ENCODE results near the gene IFT57. TPM values are rescaled to one million over a fixed set of nuclear protein-coding genes. Genes with fewer than 3 reads are reported as not detected.

Gene IFT57
- total RNA-seq, 2 experiments from 2014 or later: 44.2 to 47.7 TPM

DNA sequence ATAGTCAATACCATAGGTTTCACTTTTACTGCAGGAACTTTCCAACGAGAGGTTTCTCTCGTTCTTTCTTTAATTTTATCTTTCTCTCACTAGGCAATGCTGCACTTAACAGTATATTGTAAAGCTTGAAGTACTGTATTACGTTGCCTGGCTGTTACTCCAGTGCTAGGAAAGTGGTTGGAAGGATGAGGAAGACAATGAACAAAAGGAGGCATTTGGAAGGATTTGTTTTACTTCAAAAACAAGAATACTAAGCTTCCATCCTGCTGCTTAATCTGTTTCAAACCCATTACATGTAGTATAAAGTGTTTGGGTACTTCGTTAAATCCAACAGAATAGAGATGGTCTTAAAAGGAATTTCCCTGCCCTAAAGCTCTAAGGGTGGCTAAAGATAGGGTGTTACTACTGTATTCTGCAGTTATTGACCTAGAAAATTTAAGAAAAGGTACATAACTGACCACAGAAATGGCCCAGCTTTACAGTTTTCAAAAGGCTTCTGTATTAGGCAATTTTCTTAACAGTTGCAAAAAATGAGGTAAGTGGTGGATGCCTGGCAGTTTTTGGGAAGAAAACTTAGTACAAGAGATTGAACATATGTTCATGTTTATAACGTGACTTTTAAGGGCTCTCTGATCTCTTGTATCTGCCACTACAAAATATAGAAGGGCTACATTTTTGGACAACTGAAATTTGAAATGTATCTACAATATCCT, 785 bp upstream of the IFT57 start:
- ChIA-PET POLR2A (interaction anchor here (1.1 to 1.6 kb wide), 3 partner anchors 73 to 133 kb away, joined by 3 to 8 read pairs (median 7); partner anchors contain the start of gene HHLA2), CTCF (interaction anchor here (0.6 to 1.1 kb wide), 2 partner anchors 29 to 532 kb away, joined by 3 read pairs; no protein-coding TSS in a partner anchor)

DNA sequence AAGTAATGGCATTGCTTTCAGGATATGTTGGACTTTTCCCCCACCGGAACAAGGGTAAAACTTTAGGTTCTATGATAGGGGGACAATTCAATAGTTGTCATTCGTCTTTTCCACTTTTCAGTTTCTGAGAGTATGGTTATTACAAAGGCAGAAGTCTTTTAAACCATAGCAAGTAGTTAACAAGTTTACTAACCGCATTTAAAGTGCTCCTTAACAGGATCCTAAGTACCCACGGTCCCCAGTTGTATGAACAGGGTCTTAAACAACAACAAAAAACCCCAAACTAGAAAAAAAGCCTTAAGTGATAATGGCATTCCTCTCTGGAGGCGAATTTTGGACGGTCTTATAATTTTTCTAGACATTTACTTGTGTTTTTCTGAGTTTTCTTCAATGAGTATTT, 831 bp downstream of the IFT57 start:
- ChIA-PET CTCF (interaction anchor here (0.8 kb wide), 1 partner anchor 166 kb away, joined by 3 read pairs; no protein-coding TSS in a partner anchor), POLR2A (interaction anchor here (1.5 to 1.6 kb wide), 2 partner anchors 75 to 95 kb away, joined by 3 to 7 read pairs; partner anchors contain the start of gene HHLA2)

DNA sequence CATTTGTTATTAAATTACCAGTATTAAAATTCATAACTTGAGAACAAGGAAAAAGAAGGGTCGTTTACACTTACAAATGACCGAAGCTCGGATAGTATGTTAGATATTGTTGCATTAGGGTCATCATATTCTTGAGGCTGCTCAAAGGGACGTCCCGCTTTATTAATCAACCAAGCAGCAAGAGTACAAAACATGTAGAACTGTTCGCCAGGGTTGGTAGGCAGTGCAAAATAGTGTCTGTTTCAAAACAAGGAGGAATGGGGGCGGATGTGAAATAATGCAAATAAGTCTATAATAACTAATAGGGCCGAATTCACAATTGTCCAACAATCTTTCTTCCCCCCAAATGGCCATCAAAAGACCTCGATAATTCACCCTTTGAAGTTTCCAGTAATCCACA, 2.9 kb downstream of the IFT57 start:
- POLR2A ChIA-PET: no interaction called here
- CTCF ChIA-PET: no interaction called here

DNA sequence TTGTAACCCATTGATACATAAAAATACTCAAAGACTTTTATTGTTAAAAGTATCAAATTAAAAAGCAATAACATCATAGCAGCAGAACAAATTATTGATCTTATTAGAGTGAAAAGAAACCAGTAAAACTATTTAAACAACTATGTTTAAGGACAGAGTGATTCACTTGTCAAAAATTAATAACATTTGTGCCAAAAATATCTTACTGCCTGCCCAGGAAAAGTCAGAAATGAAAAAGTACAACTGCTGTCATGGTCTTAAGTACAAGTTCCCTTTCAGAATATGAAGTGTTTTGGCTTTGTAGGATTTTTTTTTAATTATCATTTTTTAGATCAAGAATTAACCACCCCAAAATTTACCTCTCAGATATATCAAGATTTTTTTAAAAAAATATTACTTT, 3.4 kb downstream of the IFT57 start:
- ChIA-PET POLR2A (no interaction called here), CTCF (no interaction called here)

DNA sequence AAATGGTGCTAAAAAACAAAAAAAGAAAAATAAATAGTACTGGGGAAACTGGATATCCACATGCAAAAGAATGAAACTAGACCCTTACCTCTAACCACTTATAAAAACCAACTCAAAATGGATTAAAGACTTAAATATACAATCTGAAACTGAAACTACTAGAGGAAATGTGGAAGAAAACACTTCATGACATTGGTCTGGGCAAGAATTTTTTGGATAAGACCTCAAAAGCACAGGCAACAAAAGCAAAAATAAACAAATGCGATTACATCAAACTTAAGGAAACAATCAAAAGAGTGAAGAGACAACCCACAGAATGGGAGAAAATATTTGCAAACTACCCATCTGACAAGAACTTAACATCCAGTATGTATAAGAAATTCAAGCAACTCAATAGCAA, 6.4 kb downstream of the IFT57 start:
- ChIA-PET CTCF (interaction anchor here (0.5 kb wide), 1 partner anchor 180 kb away, joined by 3 read pairs; no protein-coding TSS in a partner anchor), POLR2A (no interaction called here)

DNA sequence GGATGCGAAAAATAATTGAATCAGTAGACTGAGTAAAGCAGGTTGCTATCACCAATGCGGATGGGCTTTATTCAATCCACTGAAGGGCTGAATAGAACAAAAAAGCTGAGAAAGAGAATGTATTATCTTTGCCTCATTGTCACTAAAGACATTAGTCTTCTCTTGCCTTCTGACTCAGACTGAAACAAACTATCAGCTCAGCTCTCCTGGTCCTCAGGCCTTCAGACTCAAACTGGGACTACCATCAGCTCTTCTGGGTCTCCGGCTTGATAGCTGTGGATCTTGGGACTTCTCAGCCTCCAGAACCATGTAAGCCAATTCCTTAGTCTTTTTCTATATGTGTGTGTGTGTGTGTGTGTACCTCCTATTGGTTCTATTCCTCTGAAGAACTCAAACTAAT, 12.6 kb downstream of the IFT57 start:
- ChIA-PET POLR2A (no interaction called here), CTCF (no interaction called here)

DNA sequence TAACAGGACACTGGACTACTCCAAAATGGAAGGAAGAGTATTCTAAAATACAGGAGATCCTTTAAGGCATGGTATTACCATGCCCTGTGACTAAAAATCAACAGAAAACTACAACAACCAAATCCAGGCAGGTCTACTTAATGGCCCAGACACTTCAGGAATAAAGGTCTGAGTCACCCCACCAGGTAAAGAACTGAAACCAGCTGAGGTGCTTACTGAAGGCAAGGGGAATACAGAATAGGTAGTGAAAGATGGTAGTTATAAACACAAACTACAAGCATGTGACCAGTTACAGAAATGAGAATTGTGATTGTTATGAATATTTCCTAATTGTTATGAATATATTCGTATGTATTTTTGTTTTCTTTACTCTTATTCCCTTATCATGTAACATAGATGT, 13.4 kb downstream of the IFT57 start:
- ChIA-PET POLR2A (no interaction called here), CTCF (no interaction called here)

DNA sequence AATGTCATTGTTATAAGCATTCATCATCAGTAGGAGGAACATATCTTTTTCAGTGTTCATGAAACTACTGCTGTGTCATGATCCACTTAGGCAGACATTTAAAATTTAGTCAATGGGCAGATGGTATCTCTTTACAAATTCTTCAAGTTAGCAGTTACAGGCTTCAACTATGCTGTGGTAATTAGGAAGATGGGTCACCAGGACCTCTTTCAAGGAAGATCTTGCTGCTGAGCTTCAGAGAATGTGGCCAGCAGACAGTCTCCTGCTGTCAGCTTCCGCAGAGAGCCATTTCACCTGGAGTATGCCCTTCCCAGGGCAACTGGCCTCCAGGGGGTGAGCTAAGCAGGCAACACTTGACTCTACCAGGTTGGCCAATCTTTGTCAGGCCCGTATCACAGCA, 19.4 kb downstream of the IFT57 start:
- ChIA-PET POLR2A (no interaction called here), CTCF (no interaction called here)

DNA sequence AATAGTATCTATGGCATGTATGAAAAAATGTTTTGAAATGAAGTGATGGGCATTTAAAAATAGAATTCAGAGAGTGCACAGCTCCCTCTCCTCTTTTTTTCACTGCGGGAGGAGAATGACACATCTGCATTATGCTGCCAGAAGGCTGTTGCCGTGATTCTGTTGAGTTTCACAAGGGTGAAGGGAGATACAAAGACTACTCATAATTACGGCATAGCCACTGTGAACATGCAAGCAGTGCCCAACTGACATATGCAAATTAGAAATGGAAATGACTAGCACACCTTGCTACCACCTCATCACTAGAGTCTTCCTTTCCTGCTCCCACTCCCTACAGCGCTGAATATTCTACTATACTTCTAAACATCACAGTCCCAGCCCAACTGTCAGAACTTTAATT, 20.1 kb downstream of the IFT57 start:
- POLR2A ChIA-PET: no interaction called here
- CTCF ChIA-PET: no interaction called here

DNA sequence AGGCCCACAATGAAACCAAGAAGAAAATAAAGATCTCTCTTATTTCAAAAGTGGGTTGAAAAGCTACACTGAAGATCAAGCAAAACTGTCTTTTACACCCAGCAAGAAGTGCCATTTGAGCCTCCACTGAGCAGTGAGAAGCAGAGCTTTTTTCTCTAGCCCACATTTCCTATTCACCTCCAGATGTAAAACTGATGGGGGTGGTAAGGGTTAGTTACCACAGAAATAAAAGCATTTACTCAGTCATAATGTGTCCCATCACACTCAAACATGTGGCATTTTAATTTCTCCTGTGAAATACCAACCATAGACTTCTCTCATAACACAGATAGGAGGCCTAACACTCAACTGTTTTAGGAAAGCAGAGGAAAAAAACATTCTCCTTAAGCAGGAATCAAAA, 21.0 kb downstream of the IFT57 start:
- CTCF ChIA-PET: no interaction called here
- POLR2A ChIA-PET: no interaction called here

DNA sequence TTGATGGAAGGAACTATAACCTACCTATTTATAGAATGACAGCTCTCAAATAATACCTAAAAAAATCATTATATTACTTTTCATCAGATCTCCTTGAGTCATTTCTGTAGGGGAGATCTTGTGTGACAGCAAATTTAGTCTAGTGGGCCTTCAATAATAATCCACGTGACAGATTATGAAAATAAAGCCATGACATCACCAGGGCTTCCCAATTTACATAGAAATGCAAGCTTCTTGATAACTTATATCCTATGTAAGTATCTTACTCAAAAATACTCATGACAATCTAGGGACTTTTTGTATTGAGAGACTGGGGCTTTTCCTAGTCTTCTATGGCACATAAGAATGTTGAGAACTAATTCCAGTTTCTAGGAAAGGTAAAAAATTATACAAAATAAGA, 21.6 kb downstream of the IFT57 start:
- CTCF ChIA-PET: interaction anchor here (0.9 kb wide), 1 partner anchor 22 kb away, joined by 3 read pairs; no protein-coding TSS in a partner anchor
- POLR2A ChIA-PET: no interaction called here

DNA sequence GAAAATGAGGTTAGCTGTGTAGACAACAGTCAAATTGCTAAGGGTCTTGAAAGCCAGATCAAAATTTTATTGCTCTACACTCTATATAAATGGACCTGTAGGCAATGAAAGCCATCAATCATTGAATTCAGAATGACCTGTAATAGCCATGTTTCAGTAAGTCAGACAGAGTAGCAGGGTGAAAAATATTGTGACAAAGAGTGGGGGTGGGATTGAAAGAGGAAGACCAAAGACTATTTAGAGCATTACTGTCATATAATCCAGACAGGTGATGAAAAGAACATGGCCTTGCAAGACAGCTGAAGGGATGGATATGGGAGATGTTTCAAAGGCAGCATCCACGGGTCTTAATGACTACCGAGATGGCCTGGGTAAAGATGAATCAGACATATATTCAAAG, 22.2 kb downstream of the IFT57 start:
- ChIA-PET CTCF (interaction anchor here (0.9 kb wide), 1 partner anchor 22 kb away, joined by 3 read pairs; no protein-coding TSS in a partner anchor), POLR2A (no interaction called here)

DNA sequence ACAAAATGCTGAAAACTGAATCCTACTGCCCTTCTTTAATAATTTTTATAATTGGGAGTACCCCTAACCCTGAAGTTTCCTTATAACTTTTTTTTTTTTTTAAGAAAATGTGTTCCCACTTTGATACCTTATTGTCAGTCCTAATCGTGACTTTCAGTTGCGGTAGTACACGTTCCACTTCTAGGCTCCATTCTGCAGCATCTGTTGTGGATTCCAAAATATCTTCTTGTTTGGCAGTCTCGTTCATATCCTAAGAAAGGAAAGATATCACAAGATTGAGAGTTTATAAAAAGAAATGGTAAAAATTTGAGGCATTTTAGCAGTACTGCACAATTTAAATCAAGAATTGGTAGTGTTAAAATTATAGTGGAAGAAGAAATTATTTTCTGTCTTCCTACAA, 30.8 kb downstream of the IFT57 start:
- ChIA-PET POLR2A (no interaction called here), CTCF (no interaction called here)

DNA sequence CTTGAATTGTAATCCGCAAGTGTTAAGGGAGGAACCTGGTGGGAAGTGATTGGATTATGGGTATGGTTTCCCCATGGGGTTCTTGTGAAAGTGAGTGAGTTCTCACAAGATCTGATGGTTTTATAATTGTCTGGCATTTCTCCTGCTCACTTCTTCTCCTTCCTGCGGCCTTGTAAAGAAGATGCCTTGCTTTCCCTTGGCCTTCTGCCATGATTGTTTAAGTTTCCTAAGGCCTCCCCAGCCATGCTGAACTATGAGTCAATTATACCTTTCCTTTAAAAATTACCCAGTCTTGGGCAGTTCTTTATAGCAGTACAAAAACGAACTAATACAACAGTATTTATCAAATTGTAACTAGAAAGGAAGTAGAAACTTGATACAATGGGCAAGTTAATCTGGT, 31.9 kb downstream of the IFT57 start:
- ChIA-PET POLR2A (no interaction called here), CTCF (no interaction called here)

DNA sequence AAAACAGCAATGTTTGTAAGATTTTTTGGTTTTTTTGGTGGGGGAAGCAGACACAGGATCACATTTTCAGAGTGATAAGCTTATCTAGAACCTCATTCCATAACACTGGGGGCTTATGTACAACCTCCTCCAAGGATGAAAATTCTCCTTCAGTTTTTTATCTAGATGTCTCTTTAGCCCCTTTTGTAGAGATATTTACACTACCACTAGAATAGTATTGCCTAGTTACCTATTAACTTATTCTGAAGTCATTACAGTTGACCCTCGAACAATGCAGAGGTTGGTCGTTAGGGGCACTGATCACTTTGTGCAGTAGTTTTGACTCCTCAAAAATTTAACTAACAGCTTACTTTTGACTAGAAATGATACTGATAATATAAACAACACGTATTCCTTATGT, 32.8 kb downstream of the IFT57 start:
- POLR2A ChIA-PET: interaction anchor here (0.6 kb wide), 1 partner anchor 100 kb away, joined by 3 read pairs; no protein-coding TSS in a partner anchor
- CTCF ChIA-PET: no interaction called here

DNA sequence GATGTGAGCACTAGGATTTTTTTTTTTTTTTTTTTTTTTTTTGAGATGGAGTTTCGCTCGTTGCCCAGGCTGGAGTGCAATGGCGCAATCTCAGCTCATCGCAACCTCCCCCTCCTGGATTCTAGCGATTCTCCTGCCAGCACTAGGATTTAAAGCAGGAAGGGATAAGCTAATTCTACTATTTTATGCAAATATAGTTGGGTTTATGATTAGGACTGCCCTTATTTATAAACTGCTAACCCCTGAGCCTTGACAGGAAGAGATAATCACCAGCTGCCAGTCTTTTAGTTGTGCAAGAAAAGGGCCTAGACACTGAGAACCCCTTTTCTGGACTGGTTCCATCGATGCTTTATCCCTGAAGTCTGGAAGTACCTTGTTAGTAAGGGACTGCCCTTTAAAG, 36.7 kb downstream of the IFT57 start:
- CTCF ChIA-PET: interaction anchor here (0.7 kb wide), 1 partner anchor 41 kb away, joined by 4 read pairs; no protein-coding TSS in a partner anchor
- POLR2A ChIA-PET: no interaction called here

DNA sequence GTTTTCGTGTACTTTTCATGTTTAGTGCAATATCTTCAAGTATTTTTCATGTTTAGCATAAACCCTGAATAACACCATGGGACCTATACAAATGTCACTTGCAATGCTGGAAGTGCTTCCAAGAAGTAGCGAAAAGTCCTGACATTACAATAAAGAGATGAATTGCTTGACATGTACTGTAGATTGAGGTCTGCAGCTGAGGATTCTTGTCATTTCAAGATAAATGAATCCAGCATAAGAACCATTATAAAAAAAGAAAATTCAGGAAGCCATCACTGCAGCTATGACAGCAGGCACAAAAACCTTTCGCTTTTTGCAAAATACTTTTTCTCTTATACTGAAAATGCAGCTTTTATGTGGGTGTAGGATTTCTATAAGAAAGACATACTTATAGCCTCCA, 37.4 kb downstream of the IFT57 start:
- POLR2A ChIA-PET: no interaction called here

DNA sequence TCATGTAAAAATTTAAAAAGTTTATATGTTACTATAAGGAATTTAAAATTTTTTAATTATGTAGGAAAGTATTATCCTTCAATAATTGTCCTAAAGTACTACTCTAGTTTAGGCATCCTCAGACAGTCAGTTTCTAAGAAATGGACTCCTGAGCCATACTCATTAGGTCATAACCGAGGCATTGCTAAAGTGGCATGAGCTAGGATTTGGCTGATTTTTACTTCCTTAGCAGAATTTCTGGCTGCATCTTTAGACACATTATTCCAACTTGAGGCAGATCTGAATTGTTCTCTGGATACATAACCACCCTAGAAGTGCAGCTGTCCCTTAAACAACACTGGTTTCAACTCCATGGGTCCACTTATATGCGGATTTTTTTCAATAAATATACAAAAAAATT, 38.3 kb downstream of the IFT57 start:
- POLR2A ChIA-PET: no interaction called here
- CTCF ChIA-PET: no interaction called here

More for the DNA sequence above, 37.4 kb downstream of the IFT57 start:
- CTCF ChIA-PET: no interaction called here

DNA sequence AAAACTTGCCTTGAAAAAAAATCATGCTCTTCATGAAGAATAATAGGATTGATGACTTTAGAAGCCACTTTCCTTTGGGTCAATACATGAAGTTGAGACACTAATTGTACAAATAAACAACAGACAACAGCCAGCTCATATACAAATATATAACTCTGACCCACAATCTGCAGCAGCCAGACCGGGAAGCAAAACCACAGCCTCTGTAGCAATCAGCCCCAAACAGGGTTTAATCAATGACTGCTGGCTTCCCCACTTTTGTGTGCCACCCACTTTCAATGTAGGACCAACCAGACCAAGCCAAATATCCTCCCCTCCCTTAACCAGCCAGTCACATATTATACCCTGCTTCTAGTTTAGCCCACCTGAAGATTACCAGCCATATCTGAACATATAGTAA, 39.0 kb downstream of the IFT57 start:
- ChIA-PET POLR2A (no interaction called here), CTCF (interaction anchor here (0.7 kb wide), 1 partner anchor 345 kb away, joined by 3 read pairs; no protein-coding TSS in a partner anchor)

DNA sequence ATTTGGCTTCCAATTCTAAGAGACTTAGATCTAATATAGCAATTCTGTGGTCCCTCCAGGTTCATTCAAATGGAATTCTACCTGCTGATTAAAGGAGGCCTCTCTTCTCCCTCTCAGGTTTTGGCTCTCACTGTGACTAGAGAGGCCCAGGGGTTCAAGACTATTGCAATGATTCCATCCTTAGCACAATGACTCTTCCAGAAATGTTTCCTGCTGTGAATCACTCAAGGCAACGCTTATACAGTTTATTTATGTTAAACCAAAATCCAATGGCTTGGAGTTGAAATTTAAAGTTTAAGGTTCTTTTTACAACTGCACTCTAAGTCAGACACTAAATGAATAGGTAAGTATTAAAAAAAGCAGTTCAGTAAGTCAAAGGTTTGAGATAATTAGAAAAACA, 39.9 kb downstream of the IFT57 start:
- ChIA-PET POLR2A (no interaction called here), CTCF (no interaction called here)

DNA sequence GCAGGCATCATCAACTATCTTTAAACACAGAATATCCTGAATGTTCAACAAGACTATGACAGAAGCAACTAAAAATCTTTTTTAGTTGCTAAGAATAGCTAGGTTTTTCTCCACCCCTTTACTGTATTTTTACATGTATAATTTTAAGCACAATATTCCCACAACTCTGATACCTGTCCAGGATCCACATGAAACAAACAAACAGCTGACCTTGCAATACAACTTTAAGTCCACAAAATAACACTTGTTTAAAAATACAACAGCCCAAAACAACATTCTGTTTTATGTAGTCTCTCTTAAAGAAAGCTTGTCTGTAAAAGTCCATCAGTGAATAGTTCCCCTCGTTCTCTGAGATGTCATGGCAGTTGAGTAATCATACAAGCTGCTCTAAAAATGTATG, 41.1 kb downstream of the IFT57 start:
- POLR2A ChIA-PET: no interaction called here
- CTCF ChIA-PET: no interaction called here

DNA sequence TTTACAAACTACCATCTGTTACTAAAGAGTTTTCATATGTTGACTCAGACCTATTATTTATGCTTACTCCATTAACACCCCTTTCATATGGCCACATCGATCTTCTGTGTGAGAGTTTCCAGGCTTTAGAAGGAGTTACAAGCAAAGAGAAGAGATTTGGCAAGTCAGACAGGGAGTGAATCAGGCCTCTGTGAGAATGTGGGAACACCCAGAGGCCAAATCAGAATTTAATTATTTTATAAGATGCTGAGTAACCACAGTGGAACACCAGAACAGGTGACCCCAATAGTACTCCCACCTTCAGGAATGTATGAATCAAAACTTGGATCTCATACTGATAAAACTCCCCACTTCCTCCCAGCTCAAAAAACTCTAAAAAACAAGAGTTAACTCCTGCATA, 42.0 kb downstream of the IFT57 start:
- ChIA-PET POLR2A (no interaction called here), CTCF (no interaction called here)

Measured in activated CD8-positive, alpha-beta memory T cell treated with anti-CD3 and anti-CD28 coated beads for 36 hours (primary cell).